ENCODE data around the gene DNM1L.

The DNM1L gene

GRCh38 chr12:32757157-32757556 is 78.1 kb downstream of the DNM1L start:
- DNase-seq = no peak

- peak; percentile 50 to 74 for DNase-seq
Measured at GRCh38 chr12:32761716-32762115, 82.6 kb downstream of the DNM1L start.

DNA sequence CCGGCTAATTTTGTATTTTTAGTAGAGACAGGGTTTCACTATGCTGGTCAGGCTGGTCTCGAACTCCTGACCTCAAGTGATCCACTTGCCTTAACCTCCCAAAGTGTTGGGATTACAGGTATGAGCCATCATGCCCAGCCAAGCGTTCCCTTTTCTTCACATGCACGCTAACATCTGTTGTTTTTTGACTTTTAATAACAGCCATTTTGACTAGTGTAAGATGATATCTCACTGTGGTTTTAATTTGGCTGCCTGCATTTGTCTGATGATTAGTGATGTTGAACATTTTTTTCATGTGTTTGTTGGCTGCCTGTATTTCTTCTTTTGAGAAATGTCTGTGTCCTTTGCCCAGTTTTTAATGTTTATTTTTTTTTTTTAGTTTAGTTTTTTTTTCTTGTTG is 86.8 kb downstream of the DNM1L start:
- no peak for DNase-seq

GRCh38 chr12:32768518-32768917 is 89.4 kb downstream of the DNM1L start:
- DNase-seq = no peak

DNA sequence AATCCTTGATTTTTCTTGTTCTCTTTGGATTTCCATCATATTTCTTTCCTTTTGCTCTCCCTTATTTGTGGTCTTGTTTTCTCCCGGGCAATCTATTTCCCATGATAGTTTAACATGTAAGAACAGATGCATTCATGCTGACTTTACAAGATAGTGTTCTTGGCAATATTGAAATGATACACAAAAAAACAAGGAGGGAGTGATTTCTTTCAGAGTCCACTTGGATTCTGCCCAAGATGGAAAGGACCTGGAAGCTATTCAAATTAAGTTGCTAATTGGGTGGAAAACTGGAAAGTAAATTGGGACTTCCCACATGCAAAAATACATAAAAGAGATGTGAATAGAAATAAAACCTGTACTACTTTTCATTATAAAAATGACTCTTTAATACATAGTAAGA is 91.0 kb downstream of the DNM1L start:
- DNase-seq = no peak

- no peak for DNase-seq
Measured at GRCh38 chr12:32773691-32774090, 94.6 kb downstream of the DNM1L start.

DNA sequence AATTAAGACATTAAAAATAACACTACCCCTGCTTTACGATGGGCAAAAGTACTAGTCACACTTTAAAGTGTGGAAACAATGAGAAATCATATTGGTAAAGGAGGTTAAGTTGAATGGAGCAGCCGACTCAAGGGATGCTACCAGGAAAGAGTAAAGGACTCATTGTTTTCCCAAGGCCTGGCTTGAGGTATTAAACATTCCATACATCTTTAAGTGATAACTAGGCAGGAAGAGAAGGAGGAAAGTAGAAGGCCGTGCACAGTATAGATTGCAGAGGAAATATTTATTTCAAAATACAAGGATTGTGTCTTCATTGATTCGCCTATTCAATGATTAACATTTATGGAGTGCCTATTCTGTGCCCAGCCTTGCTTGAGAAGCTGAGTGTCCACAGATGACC is 97.2 kb downstream of the DNM1L start:
- DNase-seq = no peak

DNA sequence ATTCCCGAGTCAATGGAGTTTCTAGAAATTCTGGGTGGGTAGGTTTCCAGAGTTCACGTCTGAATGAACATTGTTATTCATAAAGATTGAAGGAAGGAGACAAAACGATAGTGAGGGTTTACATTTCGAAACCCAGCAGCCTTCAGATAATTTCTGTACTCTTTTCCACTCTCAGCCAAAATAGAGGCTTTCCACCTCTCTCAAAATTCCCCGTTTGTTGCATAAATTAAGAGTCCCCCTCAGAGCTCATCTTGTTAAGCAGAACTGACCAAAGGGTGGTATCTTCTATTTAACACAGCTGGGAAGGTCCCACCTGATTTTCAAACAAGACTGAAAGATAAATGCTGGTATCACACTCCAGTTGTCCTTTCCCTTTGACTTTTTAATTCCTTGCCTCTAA is 98.1 kb downstream of the DNM1L start:
- no peak for DNase-seq

GRCh38 chr12:32777691-32778175 is 98.6 kb downstream of the DNM1L start:
- no peak for DNase-seq

GRCh38 chr12:32780071-32780470 is 101.0 kb downstream of the DNM1L start:
- DNase-seq = no peak

- no peak for DNase-seq
Measured at GRCh38 chr12:32783029-32783428, 103.9 kb downstream of the DNM1L start.

- DNase-seq = no peak
Measured at GRCh38 chr12:32785557-32785956, 106.5 kb downstream of the DNM1L start.

DNA sequence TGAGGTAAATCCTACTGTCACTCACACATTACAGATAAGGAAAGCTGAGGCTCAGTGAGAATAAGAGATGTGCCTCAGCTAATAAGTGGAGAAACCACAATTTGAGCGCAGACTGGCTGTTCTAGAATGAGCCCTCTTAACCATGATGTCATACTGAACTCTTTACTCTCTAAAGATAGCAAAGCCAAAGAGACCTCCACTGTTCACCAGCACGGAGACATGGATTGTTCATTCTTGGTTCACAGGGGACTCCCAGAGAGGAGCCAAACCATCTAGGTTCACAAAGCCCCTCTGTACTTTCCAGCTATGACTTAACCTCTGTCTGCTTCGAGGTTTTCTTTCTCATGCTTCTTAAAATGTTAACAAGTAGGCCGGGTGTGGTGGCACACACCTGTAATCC is 109.3 kb downstream of the DNM1L start:
- DNase-seq = no peak

- DNase-seq = no peak
Measured at GRCh38 chr12:32789446-32789845, 110.3 kb downstream of the DNM1L start.

GRCh38 chr12:32789916-32790315 is 110.8 kb downstream of the DNM1L start:
- no peak for DNase-seq

DNA sequence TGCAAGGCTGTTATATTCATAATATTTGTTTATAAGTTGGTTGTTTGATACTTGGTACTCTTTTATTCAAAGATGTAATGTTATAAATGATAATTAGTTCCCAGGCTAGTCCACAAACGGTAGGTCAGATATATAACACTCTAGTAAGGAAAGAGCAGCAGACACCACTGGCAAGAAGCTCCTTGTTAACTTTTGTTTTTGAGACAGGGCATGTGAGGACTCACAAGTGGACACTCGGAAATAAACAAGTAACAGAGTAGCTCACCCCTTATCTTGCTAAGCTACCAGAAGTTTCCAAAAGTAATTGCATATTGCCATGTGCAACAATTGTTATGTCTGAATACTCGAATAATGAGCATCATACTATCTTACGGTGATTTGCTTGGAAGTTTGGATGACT is 115.2 kb downstream of the DNM1L start:
- DNase-seq = no peak

All from AML-193 (cell line).